ENCODE data around the gene TRIM46. TPM values are rescaled to one million over a fixed set of nuclear protein-coding genes. Genes with fewer than 3 reads are reported as not detected.
A peak's percentile ranks its signal among the peaks of the same experiment; 100 is the strongest.

Gene TRIM46
- total and polyA plus RNA-seq, 2 of the 13 experiments (the other 11 are each of a cell fraction or from before 2014, with no cell fraction given): 0.04 to 0.09 TPM

DNA sequence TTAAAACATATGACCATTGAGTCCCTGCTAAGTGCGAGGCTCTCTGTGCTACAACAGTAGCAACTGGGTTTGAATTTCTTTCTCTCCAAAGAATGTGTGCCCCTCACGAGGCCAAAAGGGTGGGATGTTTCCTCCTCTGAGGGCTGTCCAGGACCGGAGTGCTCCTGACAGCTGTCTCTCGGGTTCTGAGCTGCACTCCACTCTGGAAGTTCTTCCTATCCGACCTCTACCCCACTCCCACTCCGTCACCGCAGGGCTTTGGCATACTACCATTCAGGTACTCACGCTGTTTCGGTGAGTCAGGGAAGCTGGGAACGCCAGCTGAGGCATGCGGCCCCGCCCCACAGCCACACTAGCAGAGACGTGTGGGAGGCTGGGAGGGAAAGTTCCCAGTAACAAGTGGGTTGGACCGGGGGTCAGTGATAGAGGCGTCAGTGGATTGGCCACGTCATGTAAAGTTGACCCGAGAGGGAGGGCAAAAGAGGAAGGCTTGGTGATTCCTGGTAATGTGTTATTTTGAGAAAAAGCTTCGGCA is 38.7 kb upstream of the TRIM46 start (continued):
- no peak for TF ChIP-seq DPF2 (CRISPR knock-in tag; IDR thresholded peaks at IDR 0.05; ENCODE audit: borderline replicate concordance, low read depth)
- TF ChIP-seq, protein P1, sequence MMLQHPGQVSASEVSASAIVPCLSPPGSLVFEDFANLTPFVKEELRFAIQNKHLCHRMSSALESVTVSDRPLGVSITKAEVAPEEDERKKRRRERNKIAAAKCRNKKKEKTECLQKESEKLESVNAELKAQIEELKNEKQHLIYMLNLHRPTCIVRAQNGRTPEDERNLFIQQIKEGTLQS (CRISPR knock-in tag; IDR thresholded peaks at IDR 0.05): no peak
- no peak for TF ChIP-seq PITX1 (CRISPR knock-in tag; IDR thresholded peaks at IDR 0.05)
- no peak for TF ChIP-seq ZNF772 (CRISPR knock-in tag; IDR thresholded peaks at IDR 0.05)
- TF ChIP-seq KMT2A (CRISPR knock-in tag; IDR thresholded peaks at IDR 0.05): peak; percentile 63; the same call in 1 of the 2 replicates
- TF ChIP-seq PAX8 (CRISPR knock-in tag; IDR thresholded peaks at IDR 0.05; ENCODE audit: borderline replicate concordance): no peak
- TF ChIP-seq ZNF121 (CRISPR knock-in tag; IDR thresholded peaks at IDR 0.05): no peak
- TF ChIP-seq, protein P2, sequence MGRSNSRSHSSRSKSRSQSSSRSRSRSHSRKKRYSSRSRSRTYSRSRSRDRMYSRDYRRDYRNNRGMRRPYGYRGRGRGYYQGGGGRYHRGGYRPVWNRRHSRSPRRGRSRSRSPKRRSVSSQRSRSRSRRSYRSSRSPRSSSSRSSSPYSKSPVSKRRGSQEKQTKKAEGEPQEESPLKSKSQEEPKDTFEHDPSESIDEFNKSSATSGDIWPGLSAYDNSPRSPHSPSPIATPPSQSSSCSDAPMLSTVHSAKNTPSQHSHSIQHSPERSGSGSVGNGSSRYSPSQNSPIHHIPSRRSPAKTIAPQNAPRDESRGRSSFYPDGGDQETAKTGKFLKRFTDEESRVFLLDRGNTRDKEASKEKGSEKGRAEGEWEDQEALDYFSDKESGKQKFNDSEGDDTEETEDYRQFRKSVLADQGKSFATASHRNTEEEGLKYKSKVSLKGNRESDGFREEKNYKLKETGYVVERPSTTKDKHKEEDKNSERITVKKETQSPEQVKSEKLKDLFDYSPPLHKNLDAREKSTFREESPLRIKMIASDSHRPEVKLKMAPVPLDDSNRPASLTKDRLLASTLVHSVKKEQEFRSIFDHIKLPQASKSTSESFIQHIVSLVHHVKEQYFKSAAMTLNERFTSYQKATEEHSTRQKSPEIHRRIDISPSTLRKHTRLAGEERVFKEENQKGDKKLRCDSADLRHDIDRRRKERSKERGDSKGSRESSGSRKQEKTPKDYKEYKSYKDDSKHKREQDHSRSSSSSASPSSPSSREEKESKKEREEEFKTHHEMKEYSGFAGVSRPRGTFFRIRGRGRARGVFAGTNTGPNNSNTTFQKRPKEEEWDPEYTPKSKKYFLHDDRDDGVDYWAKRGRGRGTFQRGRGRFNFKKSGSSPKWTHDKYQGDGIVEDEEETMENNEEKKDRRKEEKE (IDR thresholded peaks at IDR 0.05): no peak
- TF ChIP-seq MYC (CRISPR knock-in tag; IDR thresholded peaks at IDR 0.05; ENCODE audit: borderline replicate concordance): peak; percentile 73
- TF ChIP-seq HMG20B (CRISPR knock-in tag; conservative IDR thresholded peaks at IDR 0.05): no peak
- no peak for TF ChIP-seq HOXA9 (CRISPR knock-in tag; IDR thresholded peaks at IDR 0.05; ENCODE audit: borderline replicate concordance)
- no peak; a peak in 1 of 4 replicates for TF ChIP-seq POLR2A (IDR thresholded peaks at IDR 0.05; ENCODE audit: insufficient read depth in 1 of 2, low read depth in 2 of 2, low read length in 2 of 2)
- peak; percentile 100 for TF ChIP-seq PAF1 (CRISPR knock-in tag; IDR thresholded peaks at IDR 0.05)
- TF ChIP-seq, protein P3, sequence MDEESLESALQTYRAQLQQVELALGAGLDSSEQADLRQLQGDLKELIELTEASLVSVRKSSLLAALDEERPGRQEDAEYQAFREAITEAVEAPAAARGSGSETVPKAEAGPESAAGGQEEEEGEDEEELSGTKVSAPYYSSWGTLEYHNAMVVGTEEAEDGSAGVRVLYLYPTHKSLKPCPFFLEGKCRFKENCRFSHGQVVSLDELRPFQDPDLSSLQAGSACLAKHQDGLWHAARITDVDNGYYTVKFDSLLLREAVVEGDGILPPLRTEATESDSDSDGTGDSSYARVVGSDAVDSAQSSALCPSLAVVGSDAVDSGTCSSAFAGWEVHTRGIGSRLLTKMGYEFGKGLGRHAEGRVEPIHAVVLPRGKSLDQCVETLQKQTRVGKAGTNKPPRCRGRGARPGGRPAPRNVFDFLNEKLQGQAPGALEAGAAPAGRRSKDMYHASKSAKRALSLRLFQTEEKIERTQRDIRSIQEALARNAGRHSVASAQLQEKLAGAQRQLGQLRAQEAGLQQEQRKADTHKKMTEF (CRISPR knock-in tag; IDR thresholded peaks at IDR 0.05): peak; percentile 72; the same call in 1 of the 2 replicates
- no peak for TF ChIP-seq CBX1 (IDR thresholded peaks at IDR 0.05; ENCODE audit: low read depth)
- no peak for TF ChIP-seq SP1 (IDR thresholded peaks at IDR 0.05)
- peak; percentile 53; the same call in 1 of the 2 replicates for TF ChIP-seq SP1 (CRISPR knock-in tag; IDR thresholded peaks at IDR 0.05)
- no peak for TF ChIP-seq HNF4G (IDR thresholded peaks at IDR 0.05; ENCODE audit: borderline replicate concordance, low read depth, low read length)
- no peak; the same call in 1 of the 2 replicates for TF ChIP-seq HNF4G (CRISPR knock-in tag; IDR thresholded peaks at IDR 0.05; ENCODE audit: borderline replicate concordance, low read depth)
- peak; percentile 79 for TF ChIP-seq ZSCAN21 (CRISPR knock-in tag; IDR thresholded peaks at IDR 0.05; ENCODE audit: borderline replicate concordance)
- TF ChIP-seq NFYC (CRISPR knock-in tag; IDR thresholded peaks at IDR 0.05): peak; percentile 20; the same call in 1 of the 2 replicates
- TF ChIP-seq, protein P4, sequence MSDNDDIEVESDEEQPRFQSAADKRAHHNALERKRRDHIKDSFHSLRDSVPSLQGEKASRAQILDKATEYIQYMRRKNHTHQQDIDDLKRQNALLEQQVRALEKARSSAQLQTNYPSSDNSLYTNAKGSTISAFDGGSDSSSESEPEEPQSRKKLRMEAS (IDR thresholded peaks at IDR 0.05): no peak
- TF ChIP-seq ATAD3A (CRISPR knock-in tag; IDR thresholded peaks at IDR 0.05): no peak
- peak; percentile 99 for TF ChIP-seq RBM22 (optimal IDR thresholded peaks at IDR 0.05; ENCODE audit: low read length)
- 0 out of 2 replicates have a peak, but pooled peaks have one; percentile 41 for TF ChIP-seq ZFP37 (CRISPR knock-in tag; IDR thresholded peaks at IDR 0.05; ENCODE audit: borderline replicate concordance)
- TF ChIP-seq CREM (IDR thresholded peaks at IDR 0.05): peak; percentile 60
- no peak for TF ChIP-seq CREM (CRISPR knock-in tag; IDR thresholded peaks at IDR 0.05)
- no peak for TF ChIP-seq PTBP1 (IDR thresholded peaks at IDR 0.05; ENCODE audit: low read depth, low read length, poor library complexity, severe bottlenecking)
- peak; percentile 10; the same call in 1 of the 2 replicates for TF ChIP-seq ZNF629 (CRISPR knock-in tag; conservative IDR thresholded peaks at IDR 0.05)
- no peak; the same call in 1 of the 2 replicates for TF ChIP-seq ESRRA (CRISPR knock-in tag; IDR thresholded peaks at IDR 0.05; ENCODE audit: low read depth)
